ENCODE results near the gene GPR146.

The GPR146 gene

DNA sequence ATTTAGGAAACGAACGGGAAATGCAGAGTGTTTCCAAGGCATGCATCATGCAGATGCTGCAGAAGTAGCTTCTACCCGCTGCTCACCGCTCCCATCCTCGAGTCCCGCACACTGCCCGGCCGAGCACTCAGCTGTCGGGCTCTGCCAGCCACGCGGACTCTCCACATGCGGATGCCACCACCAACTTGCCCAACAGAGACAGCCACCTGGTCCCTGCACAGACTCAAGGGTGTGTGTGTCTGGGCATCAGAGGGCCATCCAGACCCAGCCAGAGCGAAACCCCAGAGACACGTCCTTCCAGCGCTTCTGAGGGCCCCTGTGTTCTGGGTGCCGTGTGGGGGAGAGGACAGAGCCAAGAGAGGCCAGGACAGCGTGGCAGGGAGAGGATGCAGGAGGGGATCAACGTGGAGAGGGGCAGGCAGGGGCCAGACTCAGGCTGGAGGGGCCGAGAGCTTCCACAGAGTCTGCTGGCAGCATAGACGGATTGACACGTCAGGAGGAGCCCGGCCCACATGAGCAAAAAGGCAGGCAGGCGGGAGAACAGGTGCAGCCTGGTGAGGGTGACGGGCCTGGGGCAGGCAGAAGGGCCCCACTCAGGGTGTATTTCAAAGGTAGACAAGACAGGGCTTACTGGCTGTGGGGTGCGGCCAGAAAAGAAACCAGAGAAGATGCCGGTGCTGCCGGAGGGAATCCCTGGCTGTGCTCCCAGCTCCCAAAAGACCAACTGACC is 61.9 kb downstream of the GPR146 start:
- DNase-seq (ENCODE audit: low read depth in 2 of 2), result no peak

GRCh38 chr7:1106793-1107421 is 62.6 kb downstream of the GPR146 start:
- no peak for DNase-seq (ENCODE audit: low read depth in 2 of 2)

- DNase-seq (ENCODE audit: low read depth in 2 of 2), result no peak
Measured at GRCh38 chr7:1108264-1108920, 64.0 kb downstream of the GPR146 start.
